K562 (cell line): ENCODE measurements around the gene PAQR4.
A peak's percentile ranks its signal among the peaks of the same experiment; 100 is the strongest.

ENCODE experiments used
- EP300 ChIP-seq: IDR thresholded peaks from 2 replicates; pipeline ENCODE4 v1.6.1; 2012; ENCODE audit warnings: low read length, improper control_type of control experiment
- KDM5B ChIP-seq: fragments of 200-600 bp; sonication (generic); IDR thresholded peaks from 2 replicates; pipeline ENCODE4 v1.6.1; 2012; ENCODE audit warnings: low read depth, mild to moderate bottlenecking, moderate library complexity, low read length, control low read depth, inconsistent platforms; ENCODE audit not compliant: insufficient replicate concordance
- NFRKB ChIP-seq: fragments of 450-650 bp; IDR thresholded peaks from 2 replicates; pipeline ENCODE4 v1.6.1; 2016; ENCODE audit warnings: low read depth
- PHF8 ChIP-seq: fragments of 200-600 bp; sonication (generic); IDR thresholded peaks from 2 replicates; pipeline ENCODE4 v1.6.1; 2012; ENCODE audit warnings: mixed run types, mild to moderate bottlenecking, inconsistent platforms, low read length, moderate library complexity, borderline replicate concordance
- POLR2AphosphoS5 ChIP-seq: IDR thresholded peaks from 2 replicates; pipeline ENCODE4 v1.6.1; 2011; ENCODE audit warnings: mild to moderate bottlenecking, low read depth, low read length, moderate library complexity; ENCODE audit not compliant: control insufficient read depth, insufficient read depth
- ZFP36 ChIP-seq: fragments of 150-350 bp; IDR thresholded peaks from 2 replicates; pipeline ENCODE4 v1.6.1; 2018; ENCODE audit warnings: low read length, low read depth; ENCODE audit not compliant: partially characterized antibody
- ZNF589 ChIP-seq: fragments of 200-800 bp; sonication (Bioruptor generic); IDR thresholded peaks from 2 replicates; pipeline ENCODE4 v1.6.1; 2016; ENCODE audit warnings: low read depth, missing genetic modification characterization, missing compliant biosample characterization
- TF ChIP-seq, protein P1 (sequence below): fragments of 250-450 bp; sonication (Bioruptor Pico); IDR thresholded peaks from 2 replicates; pipeline ENCODE4 v1.5.0; 2021
- TF ChIP-seq, protein P2 (sequence below), 3 experiments: IDR thresholded peaks in 2 of 3; conservative IDR thresholded peaks in 1 of 3; 2 replicates each; pipeline ENCODE4 v1.5.1; 2011 to 2012; ENCODE audit warnings: low read length in 3 of 3, mild to moderate bottlenecking in 3 of 3, control low read depth in 2 of 3, improper control_type of control experiment in 1 of 3, inconsistent platforms in 1 of 3, low read depth in 1 of 3, mixed read lengths in 1 of 3, moderate library complexity in 1 of 3; ENCODE audit not compliant: insufficient read depth in 2 of 3
- TF ChIP-seq, protein P3 (sequence below), 2 experiments: fragments of 450-650 bp in 1 of 2; sonication (generic) in 1 of 2; formaldehyde crosslinking in 1 of 2; IDR thresholded peaks; 2 replicates each; pipeline versions ENCODE4 v1.7.1 to v1.9.0; 2016 to 2022; ENCODE audit warnings: inconsistent platforms in 1 of 2, mild to moderate bottlenecking in 1 of 2, missing genetic modification reagents in 1 of 2
- TF ChIP-seq, protein P4 (sequence below): sonication (generic); formaldehyde crosslinking; IDR thresholded peaks from 2 replicates; pipeline ENCODE4 v1.8.0; 2022; ENCODE audit warnings: mild to moderate bottlenecking, missing genetic modification reagents, borderline replicate concordance
- TF ChIP-seq, protein P5 (sequence below): sonication (generic); IDR thresholded peaks from 2 replicates; pipeline ENCODE4 v1.6.1; 2016

DNA sequence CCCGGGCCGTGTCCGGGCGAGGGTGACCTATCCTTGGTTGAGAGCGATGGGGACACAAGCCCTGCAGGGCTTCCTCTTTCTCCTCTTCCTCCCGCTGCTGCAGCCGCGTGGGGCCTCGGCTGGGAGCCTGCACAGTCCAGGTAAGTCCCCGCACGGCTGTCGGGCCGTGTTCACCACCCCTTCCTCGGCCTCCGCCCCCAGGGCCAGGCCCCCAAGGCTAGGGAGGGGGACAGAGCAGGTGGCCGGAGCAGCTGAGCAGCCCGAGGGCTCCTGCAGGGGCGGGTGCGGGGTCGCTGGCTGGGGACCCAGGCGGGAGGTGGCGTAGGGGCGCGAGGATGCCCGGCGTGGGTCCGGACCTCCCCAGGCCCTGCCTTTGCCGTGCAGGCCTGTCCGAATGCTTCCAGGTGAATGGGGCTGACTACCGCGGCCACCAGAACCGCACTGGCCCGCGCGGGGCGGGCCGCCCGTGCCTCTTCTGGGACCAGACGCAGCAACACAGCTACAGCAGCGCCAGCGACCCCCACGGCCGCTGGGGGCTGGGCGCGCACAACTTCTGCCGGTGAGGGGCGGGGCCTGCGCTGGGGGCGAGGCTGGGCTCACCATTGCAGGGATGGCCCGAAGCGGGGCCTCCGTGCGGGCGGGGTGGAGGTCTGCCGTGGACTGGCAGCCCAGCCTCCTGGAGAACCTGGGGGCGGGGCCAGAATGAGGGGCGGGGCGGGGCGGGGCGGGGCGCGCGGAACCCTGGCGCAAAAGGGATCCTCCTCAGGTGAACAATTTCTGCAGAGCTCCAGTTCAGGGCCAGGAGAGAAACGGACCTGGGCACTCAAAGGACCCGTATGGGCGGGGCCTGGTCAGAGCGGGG is 4.4 kb upstream of the PAQR4 start:
- TF ChIP-seq, protein P1, sequence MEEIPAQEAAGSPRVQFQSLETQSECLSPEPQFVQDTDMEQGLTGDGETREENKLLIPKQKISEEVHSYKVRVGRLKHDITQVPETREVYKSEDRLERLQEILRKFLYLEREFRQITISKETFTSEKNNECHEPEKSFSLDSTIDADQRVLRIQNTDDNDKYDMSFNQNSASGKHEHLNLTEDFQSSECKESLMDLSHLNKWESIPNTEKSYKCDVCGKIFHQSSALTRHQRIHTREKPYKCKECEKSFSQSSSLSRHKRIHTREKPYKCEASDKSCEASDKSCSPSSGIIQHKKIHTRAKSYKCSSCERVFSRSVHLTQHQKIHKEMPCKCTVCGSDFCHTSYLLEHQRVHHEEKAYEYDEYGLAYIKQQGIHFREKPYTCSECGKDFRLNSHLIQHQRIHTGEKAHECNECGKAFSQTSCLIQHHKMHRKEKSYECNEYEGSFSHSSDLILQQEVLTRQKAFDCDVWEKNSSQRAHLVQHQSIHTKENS (CRISPR knock-in tag) = no peak
- TF ChIP-seq, protein P2, sequence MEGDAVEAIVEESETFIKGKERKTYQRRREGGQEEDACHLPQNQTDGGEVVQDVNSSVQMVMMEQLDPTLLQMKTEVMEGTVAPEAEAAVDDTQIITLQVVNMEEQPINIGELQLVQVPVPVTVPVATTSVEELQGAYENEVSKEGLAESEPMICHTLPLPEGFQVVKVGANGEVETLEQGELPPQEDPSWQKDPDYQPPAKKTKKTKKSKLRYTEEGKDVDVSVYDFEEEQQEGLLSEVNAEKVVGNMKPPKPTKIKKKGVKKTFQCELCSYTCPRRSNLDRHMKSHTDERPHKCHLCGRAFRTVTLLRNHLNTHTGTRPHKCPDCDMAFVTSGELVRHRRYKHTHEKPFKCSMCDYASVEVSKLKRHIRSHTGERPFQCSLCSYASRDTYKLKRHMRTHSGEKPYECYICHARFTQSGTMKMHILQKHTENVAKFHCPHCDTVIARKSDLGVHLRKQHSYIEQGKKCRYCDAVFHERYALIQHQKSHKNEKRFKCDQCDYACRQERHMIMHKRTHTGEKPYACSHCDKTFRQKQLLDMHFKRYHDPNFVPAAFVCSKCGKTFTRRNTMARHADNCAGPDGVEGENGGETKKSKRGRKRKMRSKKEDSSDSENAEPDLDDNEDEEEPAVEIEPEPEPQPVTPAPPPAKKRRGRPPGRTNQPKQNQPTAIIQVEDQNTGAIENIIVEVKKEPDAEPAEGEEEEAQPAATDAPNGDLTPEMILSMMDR (IDR thresholded peaks at IDR 0.05 in 2 of 3, conservative IDR thresholded peaks at IDR 0.05 in 1 of 3; ENCODE audit: insufficient read depth in 2 of 3, low read depth in 1 of 3, low read length in 3 of 3) = peak in 1 of 3 experiments; percentile 7; a peak in 1 of 6 replicates
- TF ChIP-seq ZFP36 (no peak), PHF8 (peak; percentile 36; the same call in 1 of the 2 replicates), POLR2AphosphoS5 (no peak), NFRKB (no peak), ZNF589 (CRISPR knock-in tag) (no peak), KDM5B (peak; percentile 43), EP300 (no peak)
- TF ChIP-seq, protein P3, sequence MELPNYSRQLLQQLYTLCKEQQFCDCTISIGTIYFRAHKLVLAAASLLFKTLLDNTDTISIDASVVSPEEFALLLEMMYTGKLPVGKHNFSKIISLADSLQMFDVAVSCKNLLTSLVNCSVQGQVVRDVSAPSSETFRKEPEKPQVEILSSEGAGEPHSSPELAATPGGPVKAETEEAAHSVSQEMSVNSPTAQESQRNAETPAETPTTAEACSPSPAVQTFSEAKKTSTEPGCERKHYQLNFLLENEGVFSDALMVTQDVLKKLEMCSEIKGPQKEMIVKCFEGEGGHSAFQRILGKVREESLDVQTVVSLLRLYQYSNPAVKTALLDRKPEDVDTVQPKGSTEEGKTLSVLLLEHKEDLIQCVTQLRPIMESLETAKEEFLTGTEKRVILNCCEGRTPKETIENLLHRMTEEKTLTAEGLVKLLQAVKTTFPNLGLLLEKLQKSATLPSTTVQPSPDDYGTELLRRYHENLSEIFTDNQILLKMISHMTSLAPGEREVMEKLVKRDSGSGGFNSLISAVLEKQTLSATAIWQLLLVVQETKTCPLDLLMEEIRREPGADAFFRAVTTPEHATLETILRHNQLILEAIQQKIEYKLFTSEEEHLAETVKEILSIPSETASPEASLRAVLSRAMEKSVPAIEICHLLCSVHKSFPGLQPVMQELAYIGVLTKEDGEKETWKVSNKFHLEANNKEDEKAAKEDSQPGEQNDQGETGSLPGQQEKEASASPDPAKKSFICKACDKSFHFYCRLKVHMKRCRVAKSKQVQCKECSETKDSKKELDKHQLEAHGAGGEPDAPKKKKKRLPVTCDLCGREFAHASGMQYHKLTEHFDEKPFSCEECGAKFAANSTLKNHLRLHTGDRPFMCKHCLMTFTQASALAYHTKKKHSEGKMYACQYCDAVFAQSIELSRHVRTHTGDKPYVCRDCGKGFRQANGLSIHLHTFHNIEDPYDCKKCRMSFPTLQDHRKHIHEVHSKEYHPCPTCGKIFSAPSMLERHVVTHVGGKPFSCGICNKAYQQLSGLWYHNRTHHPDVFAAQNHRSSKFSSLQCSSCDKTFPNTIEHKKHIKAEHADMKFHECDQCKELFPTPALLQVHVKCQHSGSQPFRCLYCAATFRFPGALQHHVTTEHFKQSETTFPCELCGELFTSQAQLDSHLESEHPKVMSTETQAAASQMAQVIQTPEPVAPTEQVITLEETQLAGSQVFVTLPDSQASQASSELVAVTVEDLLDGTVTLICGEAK (IDR thresholded peaks at IDR 0.05) = no peak
- TF ChIP-seq, protein P3 (CRISPR knock-in tag; IDR thresholded peaks at IDR 0.05) = no peak
- TF ChIP-seq, protein P4, sequence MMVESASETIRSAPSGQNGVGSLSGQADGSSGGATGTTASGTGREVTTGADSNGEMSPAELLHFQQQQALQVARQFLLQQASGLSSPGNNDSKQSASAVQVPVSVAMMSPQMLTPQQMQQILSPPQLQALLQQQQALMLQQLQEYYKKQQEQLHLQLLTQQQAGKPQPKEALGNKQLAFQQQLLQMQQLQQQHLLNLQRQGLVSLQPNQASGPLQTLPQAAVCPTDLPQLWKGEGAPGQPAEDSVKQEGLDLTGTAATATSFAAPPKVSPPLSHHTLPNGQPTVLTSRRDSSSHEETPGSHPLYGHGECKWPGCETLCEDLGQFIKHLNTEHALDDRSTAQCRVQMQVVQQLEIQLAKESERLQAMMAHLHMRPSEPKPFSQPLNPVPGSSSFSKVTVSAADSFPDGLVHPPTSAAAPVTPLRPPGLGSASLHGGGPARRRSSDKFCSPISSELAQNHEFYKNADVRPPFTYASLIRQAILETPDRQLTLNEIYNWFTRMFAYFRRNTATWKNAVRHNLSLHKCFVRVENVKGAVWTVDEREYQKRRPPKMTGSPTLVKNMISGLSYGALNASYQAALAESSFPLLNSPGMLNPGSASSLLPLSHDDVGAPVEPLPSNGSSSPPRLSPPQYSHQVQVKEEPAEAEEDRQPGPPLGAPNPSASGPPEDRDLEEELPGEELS (CRISPR knock-in tag) = no peak
- TF ChIP-seq, protein P5, sequence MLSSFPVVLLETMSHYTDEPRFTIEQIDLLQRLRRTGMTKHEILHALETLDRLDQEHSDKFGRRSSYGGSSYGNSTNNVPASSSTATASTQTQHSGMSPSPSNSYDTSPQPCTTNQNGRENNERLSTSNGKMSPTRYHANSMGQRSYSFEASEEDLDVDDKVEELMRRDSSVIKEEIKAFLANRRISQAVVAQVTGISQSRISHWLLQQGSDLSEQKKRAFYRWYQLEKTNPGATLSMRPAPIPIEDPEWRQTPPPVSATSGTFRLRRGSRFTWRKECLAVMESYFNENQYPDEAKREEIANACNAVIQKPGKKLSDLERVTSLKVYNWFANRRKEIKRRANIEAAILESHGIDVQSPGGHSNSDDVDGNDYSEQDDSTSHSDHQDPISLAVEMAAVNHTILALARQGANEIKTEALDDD = no peak
